MG63 (cell line): Measurements from ENCODE around the gene SEC22A. TPM values are rescaled to one million over a fixed set of nuclear protein-coding genes. Genes with fewer than 3 reads are reported as not detected.

Experiments
- DNase-seq: peaks from one replicate; pipeline ENCODE4 v3.0.0-alpha.2; 2020
- H3K27me3 ChIP-seq: fragments of 250-450 bp; sonication (Bioruptor Pico); 2 replicates; pipeline ENCODE4 v1.5.1; 2020; ENCODE audit warnings: mild to moderate bottlenecking, moderate library complexity
- H3K36me3 ChIP-seq: fragments of 250-450 bp; sonication (Bioruptor Pico); 2 replicates; pipeline ENCODE4 v1.5.1; 2020; ENCODE audit warnings: mild to moderate bottlenecking, moderate library complexity
- H3K4me3 ChIP-seq: fragments of 250-450 bp; sonication (Bioruptor Pico); 2 replicates; pipeline ENCODE4 v1.5.1; 2020; ENCODE audit warnings: mild to moderate bottlenecking, moderate library complexity
- H3K9me3 ChIP-seq: fragments of 250-450 bp; sonication (Bioruptor Pico); 2 replicates; pipeline ENCODE4 v1.5.1; 2020; ENCODE audit warnings: mild to moderate bottlenecking, moderate library complexity
- total RNA-seq: library from RNA; depleted of rRNA; stranded (reverse); fragments of >200 nt; shearing (Covaris generic); gene quantifications from 2 replicates; pipeline ENCODE4 v1.2.3, GENCODE V29; 2014; ENCODE audit warnings: low replicate concordance

The SEC22A gene
- total RNA-seq, 1 experiment from 2014 or later = 46.9 TPM

GRCh38 chr3:123289391-123290106 is 87.8 kb downstream of the SEC22A start:
- H3K9me3 ChIP-seq = no peaks in the 10 kb centered on the region
- H3K27me3 ChIP-seq = no peaks in the 10 kb centered on the region

DNA sequence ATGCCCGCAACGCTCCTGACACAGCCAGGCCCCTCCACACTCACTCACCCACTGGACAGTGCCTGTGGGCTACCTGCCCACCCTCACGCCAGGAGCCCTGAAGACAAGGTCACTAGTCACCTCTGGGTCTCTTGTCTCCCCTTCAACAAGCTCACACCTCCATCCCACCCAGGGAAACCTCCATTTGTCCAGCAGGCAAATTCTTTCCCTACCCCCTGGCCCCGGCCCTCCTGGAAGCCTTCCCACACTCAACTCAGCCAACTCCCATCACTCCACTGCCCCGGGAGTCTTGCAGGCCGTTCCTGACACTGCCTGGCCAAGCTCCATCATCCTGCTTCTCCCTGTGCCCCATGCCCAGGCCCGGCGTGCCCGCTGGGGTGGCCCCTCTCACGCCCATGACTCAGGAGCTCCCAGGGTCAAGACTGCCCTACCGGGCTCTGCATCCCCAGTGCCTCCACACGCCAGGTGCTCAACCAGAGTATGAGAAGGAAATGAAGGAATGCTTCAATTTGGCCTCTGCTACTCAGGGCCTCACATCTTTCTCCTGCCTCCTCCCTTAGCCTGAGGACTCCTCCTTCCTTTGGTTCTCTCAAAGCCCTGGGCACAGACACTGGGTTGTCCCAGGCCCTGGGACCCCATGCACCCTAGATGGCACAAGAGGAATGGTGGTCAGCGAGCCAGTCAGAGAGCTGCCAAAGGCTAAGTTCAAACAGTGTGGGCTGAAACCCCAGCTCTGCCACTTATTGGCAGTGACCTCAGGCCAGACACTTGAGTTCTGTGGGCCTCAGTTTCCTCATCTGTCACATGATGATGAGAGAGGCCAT is 88.6 kb downstream of the SEC22A start:
- DNase-seq = no peak
- no peaks in the 10 kb centered on the region for H3K9me3 ChIP-seq

More at GRCh38 chr3:123289391-123290106, 87.8 kb downstream of the SEC22A start:
- Histone ChIP-seq H3K36me3 (no peaks in the 10 kb centered on the region), H3K4me3 (no peak overlapping the region)
- no peak for DNase-seq

GRCh38 chr3:123290962-123291361 is 89.2 kb downstream of the SEC22A start:
- no peak for DNase-seq
- Histone ChIP-seq H3K27me3 (no peaks in the 10 kb centered on the region), H3K9me3 (no peaks in the 10 kb centered on the region), H3K36me3 (no peaks in the 10 kb centered on the region), H3K4me3 (no peak overlapping the region)

More for the DNA sequence above, 88.6 kb downstream of the SEC22A start:
- Histone ChIP-seq H3K27me3 (no peaks in the 10 kb centered on the region), H3K4me3 (no peak overlapping the region), H3K36me3 (no peaks in the 10 kb centered on the region)

GRCh38 chr3:123291404-123291803 is 89.7 kb downstream of the SEC22A start:
- H3K4me3 ChIP-seq = no peak overlapping the region
- no peaks in the 10 kb centered on the region for H3K9me3 ChIP-seq
- no peaks in the 10 kb centered on the region for H3K36me3 ChIP-seq
- DNase-seq = no peak
- H3K27me3 ChIP-seq = no peaks in the 10 kb centered on the region

GRCh38 chr3:123292321-123293310 is 90.9 kb downstream of the SEC22A start:
- Histone ChIP-seq H3K4me3 (no peak overlapping the region), H3K36me3 (no peaks in the 10 kb centered on the region), H3K27me3 (no peaks in the 10 kb centered on the region), H3K9me3 (no peaks in the 10 kb centered on the region)
- no peak for DNase-seq

GRCh38 chr3:123294296-123294938 is 92.7 kb downstream of the SEC22A start:
- no peaks in the 10 kb centered on the region for H3K27me3 ChIP-seq
- no peaks in the 10 kb centered on the region for H3K9me3 ChIP-seq
- no peak for DNase-seq
- no peaks in the 10 kb centered on the region for H3K36me3 ChIP-seq
- H3K4me3 ChIP-seq = no peak overlapping the region

DNA sequence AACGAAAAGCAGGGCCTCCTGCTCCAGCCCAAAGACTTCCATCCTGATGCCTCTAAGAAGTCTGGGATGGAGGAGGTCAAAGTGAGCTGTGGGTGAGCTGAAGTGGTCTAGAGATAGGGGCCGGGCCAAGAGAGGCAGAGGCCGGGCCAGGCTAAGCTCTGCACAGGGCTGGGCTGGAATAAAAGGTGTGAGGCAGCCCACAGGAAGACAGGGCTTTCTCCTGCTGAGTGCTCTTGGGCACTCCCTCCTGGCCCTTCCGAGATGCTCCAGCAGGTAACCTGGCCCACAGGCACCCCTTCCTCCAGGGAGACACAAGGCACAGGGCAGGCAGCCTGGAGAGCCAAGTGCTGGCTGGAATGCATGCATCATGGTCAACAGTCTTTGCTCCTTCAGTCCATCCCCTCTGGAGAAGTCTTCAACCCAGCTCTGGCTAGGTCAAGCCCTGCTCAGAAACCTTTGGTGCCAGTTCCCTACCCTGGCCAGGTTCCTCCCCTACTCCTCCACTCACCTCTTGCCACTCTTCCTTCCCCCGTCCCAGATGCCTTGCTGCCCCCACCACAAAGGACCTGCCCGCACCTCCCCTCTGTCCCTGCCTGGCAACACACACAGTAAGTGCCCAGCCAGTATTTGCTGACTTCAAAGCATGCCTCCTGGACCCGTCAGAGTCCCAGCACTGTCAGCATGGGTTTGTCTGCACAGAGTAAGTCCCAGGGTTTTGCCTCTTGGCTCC is 93.6 kb downstream of the SEC22A start:
- no peaks in the 10 kb centered on the region for H3K27me3 ChIP-seq
- H3K36me3 ChIP-seq = no peaks in the 10 kb centered on the region
- no peaks in the 10 kb centered on the region for H3K9me3 ChIP-seq
- no peak for DNase-seq
- H3K4me3 ChIP-seq = no peak overlapping the region

DNA sequence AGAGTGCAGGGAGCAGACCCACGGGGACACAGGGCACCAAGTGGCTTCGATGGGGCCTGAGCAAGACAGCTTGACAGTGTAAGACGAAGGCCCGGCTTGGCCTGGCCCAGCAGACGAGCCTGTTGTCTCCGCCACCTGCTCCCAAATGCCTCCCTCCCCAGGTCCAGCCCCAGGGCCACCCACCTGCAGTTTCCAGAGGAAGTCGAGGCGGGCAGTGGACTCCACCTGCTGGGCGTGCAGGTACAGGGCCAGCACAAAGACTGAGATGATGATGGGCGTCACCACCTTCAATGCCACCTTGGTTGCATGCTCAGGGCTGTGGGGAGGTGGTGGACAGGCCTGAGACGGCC is 94.1 kb downstream of the SEC22A start:
- no peaks in the 10 kb centered on the region for H3K36me3 ChIP-seq

DNA sequence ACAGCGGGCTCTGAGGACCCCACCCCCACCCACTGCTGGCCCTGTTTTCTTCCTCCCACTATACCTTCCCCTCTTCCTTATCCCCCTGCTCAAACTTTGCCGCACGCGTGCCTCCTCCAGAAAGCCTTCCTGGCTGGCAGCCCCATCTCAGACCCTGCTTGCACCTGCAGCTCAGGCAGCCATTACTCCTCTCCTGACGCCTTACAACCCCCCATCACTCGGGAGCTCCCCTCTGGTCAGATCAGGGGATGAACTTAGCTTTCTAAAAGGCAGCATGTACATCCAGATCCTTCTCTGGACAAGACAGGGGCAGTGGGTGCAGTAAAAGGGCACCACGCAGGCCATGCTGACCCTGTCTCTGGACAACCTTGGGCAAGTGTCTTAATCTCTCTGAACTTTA is 94.5 kb downstream of the SEC22A start:
- DNase-seq = no peak

More for the DNA sequence above, 94.1 kb downstream of the SEC22A start:
- no peak overlapping the region for H3K4me3 ChIP-seq
- no peak for DNase-seq
- no peaks in the 10 kb centered on the region for H3K27me3 ChIP-seq
- no peaks in the 10 kb centered on the region for H3K9me3 ChIP-seq

GRCh38 chr3:123296836-123297626 is 95.3 kb downstream of the SEC22A start:
- no peaks in the 10 kb centered on the region for H3K9me3 ChIP-seq
- DNase-seq = no peak
- H3K4me3 ChIP-seq = no peak overlapping the region
- no peaks in the 10 kb centered on the region for H3K36me3 ChIP-seq
- H3K27me3 ChIP-seq = no peaks in the 10 kb centered on the region

More for the DNA sequence above, 94.5 kb downstream of the SEC22A start:
- H3K36me3 ChIP-seq = no peaks in the 10 kb centered on the region
- no peak overlapping the region for H3K4me3 ChIP-seq
- no peaks in the 10 kb centered on the region for H3K9me3 ChIP-seq
- H3K27me3 ChIP-seq = no peaks in the 10 kb centered on the region

GRCh38 chr3:123297627-123297899 is 95.8 kb downstream of the SEC22A start:
- Histone ChIP-seq H3K27me3 (no peaks in the 10 kb centered on the region), H3K9me3 (no peaks in the 10 kb centered on the region), H3K4me3 (no peak overlapping the region), H3K36me3 (no peaks in the 10 kb centered on the region)
- no peak for DNase-seq

DNA sequence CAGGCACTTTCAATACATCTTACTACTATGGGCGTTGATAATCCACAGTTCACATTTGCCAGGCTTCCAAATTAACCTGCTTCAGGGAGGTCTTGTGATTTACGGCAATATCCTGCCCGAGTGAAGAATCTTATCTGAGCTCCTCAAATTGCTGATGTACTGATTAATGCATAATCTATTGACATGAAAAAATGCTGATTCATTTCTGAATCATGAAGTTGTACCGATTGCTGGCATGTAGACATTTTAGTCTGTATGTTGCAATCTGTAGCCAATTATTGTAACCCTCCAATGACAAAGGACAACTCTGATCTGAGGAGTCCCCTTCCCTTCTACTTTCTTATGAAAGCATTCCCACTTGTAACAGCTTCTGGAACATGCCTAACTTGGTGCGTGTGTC is 97.2 kb downstream of the SEC22A start:
- no peaks in the 10 kb centered on the region for H3K9me3 ChIP-seq
- no peaks in the 10 kb centered on the region for H3K36me3 ChIP-seq
- no peak overlapping the region for H3K4me3 ChIP-seq
- DNase-seq = no peak
- no peaks in the 10 kb centered on the region for H3K27me3 ChIP-seq

DNA sequence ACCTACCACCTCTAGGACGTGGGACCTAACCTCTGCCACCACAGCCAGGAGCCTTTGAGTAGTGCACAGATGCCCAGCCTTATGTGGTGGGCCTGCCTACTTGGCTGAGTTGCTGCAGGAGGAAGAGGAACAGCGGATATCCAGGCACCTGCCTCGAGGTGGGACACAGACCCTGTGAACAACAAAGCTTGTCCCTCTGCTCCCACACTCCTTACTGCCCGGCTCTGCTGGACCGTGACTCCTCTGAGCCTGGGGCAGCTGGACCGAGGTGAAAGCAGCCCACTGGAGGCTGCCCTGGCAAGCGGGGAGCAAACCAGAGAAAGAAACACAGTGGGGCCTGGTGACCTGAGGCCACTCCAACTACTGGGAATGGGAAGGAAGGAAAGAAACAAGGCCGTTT is 97.8 kb downstream of the SEC22A start:
- H3K4me3 ChIP-seq = no peak overlapping the region
- H3K36me3 ChIP-seq = no peaks in the 10 kb centered on the region
- no peaks in the 10 kb centered on the region for H3K27me3 ChIP-seq
- H3K9me3 ChIP-seq = no peaks in the 10 kb centered on the region
- DNase-seq = no peak

- H3K36me3 ChIP-seq = no peaks in the 10 kb centered on the region
These were observed 98.3 kb downstream of the SEC22A start for GRCh38 chr3:123300056-123300455.

DNA sequence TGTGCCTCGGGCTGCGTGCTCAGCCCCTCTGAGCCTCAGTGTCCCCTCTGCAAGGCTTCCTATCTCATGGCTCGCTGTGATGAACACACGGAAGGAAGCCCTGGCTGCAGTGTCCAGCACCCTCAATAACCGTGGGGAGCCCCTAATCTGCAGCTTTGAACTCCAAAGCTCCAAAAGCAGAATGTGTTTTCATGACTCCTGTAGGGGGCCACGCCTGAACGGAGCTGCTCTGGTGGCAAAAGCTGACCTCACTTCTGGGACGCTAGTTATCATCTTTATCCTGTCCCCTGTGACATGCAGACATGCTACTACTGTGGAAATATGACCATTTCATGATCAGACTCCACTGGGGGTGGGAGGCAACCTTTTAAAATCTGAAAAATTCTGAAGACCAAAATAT is 98.8 kb downstream of the SEC22A start:
- Histone ChIP-seq H3K36me3 (no peaks in the 10 kb centered on the region), H3K27me3 (no peaks in the 10 kb centered on the region), H3K4me3 (no peak overlapping the region), H3K9me3 (no peaks in the 10 kb centered on the region)
- no peak for DNase-seq

More at GRCh38 chr3:123300056-123300455, 98.3 kb downstream of the SEC22A start:
- Histone ChIP-seq H3K27me3 (no peaks in the 10 kb centered on the region), H3K4me3 (no peak overlapping the region), H3K9me3 (no peaks in the 10 kb centered on the region)
- no peak for DNase-seq
